Stimulated activated CD4-positive, alpha-beta T cell treated with anti-CD3 and anti-CD28 coated beads, TNF-alpha, amount 100 ng/mL, for 4 hours (primary cell): ENCODE measurements around the gene DDX1.
"Not testable (repeated sequence)": the region's sequence is repeated elsewhere in the genome, so short reads cannot be mapped to it uniquely, and the experiment has no call there.

Experiments used
- DNase-seq, 3 experiments: peaks; one replicate each; pipeline ENCODE4 v3.0.0-alpha.2; 2020; ENCODE audit warnings: low read depth in 3 of 3

The DDX1 gene

DNA sequence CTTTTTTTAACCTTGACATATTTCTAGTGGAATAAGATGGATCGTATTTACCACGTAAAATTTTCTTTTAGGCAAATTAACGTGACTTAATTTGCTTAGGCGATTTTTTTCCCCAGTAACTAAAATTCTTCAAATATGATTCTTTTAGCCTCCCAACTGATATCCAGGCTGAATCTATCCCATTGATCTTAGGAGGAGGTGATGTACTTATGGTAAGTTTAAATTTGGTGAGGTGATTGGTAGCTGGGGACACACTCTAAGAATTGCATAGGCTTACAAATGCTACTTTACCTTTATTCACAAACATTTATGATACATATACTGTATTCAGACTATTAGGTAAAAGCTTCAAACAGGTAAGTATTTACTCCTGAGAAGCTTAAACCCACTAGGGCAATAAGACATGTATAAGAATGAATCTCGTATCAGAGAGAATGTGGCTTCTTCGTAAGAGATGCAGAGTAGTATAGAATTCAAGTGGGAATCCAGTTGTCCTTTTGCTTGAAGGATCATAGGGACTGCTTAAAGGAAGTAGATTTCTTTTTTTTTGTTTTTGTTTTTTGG is 3.8 kb downstream of the DDX1 start:
- no peak for DNase-seq

DNA sequence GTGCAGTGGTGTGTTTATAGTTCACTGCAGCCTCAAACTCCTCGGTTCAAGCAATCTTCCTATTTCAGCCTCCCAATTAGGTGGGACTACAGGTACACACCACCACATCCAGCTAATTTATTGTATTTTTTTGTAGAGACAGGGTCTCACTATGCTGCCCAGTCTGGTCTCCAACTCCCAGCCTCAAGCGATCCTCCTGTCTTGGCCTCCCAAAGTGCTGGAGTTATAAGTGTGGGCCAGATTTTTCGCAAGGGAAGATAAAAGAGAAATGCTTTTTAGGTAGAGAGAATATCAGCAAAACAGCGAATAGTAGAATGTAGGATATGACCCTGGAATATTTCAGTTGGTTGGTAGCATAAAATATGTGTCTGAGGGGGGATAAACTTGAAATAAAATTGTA is 4.3 kb downstream of the DDX1 start:
- no peak for DNase-seq

DNA sequence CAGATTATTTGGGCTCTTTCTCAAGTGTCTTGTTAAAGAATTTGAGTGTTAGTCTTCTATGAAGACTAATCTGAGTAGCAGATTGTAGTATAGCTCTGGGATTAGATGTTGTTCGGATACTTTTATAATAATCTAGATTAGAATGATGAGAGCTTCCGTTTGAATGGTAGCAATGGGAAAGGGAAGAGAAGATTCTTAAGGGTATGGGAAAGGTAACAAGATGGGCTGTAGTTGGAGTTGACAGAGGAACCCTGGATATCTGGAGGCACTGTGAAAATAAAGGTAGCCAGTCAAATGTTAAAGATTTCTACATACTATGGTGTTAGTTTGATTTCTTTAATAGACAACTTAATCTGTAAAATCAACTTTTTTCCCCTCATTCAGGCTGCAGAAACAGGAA is 4.7 kb downstream of the DDX1 start:
- DNase-seq: no peak

GRCh38 chr2:15596968-15597367 is 5.3 kb downstream of the DDX1 start:
- no peak for DNase-seq

DNA sequence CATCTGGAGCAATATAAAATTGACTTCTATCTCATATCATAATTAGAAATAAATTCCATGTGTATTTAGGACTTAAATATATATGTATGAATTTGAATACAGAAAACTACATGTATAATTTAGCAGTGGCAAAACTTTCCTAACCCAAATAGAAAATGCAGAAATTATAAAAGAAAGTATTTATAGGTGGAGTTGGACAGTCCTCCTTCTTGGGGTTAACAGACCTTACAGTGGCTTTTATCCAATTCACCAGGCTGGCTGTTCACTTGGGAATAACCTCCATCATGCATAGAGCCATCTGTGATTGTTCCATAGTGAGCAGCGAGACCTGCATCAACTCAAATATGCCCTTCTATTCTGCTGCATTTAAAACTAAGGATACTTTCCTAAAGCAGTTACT is 8.3 kb downstream of the DDX1 start:
- DNase-seq: no peak

DNA sequence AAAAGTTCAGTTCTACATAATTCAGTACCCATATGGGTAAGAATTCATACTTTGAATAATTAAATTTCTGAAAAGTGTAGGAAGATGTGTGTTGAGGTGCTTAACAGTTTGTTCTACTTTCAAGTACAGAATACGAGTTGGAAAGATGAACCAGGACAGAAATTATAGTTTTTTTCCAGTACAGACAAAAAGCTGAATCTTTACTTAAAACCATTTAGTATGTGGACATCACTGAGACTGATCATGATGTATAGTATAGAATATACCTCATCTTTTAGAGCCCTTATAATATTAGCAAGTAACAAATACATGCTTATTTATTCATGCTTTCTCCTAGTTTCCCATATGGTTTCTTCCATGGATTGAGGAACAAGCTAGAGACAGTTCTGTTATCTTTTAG is 10.0 kb downstream of the DDX1 start:
- no peak for DNase-seq

DNA sequence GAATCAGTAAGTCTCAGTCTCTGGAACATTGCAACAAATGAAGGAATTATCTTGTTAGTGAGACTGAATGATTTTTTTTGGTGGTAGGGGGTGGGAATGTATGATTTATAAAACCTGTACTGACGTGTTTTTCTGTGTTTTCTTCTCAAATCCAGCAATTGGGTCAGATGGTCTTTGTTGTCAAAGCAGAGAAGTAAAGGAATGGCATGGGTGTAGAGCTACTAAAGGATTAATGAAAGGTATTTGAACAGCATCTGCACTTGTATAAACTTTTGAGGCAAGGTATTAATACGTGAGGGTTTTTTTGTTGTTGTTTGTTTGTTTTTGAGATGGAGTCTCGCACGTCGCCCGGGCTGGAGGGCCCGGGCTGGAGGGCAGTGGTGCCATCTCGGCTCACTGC is 10.7 kb downstream of the DDX1 start:
- no peak for DNase-seq

GRCh38 chr2:15603044-15603765 is 11.5 kb downstream of the DDX1 start:
- DNase-seq: no peak

DNA sequence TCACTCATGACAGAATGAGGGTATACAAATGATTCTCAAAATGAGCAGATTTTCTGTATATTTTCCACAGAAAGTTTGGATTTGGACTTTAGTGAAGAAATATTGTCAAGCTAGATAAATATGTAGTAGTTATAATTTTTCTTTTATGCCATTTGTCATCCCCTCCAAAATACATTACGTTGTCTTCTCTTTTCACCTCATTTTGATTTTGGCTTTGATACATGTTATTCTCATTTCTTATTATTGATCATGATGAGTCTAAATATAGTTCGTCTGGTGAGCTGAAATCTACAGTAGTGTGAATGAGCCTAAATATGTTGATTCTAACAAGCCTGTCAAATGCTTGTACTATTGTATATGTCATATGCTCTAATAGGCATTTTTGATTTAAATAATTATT is 12.3 kb downstream of the DDX1 start:
- no peak for DNase-seq

- DNase-seq: no peak
These were observed 14.1 kb downstream of the DDX1 start for GRCh38 chr2:15605721-15606120.

- no peak for DNase-seq
These were observed 15.1 kb downstream of the DDX1 start for GRCh38 chr2:15606481-15607441.

DNA sequence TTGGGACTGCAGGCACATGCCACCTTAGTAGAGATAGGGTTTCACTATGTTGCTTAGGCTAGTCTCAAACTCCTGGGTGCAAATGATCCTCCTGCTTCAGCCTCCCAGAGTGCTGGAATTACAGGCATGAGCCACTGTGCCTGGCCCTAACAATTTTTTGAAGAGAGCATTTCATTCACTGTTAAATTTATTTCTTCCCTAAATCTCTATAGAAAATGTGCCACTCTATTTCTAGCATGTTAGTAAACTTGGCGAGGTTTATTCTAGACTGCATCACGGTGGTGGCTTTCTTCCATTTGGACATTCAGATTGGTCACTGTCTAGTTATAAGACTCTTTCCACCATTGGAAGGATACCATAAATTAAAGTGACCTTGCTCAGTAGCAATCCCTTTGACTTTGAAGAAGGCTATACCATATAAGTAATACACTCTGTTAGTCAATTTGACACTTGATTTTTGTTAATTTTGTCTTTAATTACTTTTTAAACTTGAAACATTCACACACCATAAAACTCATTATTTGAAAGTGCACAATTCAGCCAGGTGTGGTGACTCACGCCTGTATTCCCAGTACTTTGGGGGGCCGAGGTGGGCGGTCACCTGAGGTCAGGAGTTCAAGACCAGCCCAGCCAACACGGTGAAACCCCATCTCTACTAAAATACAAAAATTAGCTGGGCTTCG is 16.2 kb downstream of the DDX1 start:
- no peak for DNase-seq

GRCh38 chr2:15608392-15608761 is 16.7 kb downstream of the DDX1 start:
- no peak for DNase-seq

- DNase-seq: no peak
These were observed 17.8 kb downstream of the DDX1 start for GRCh38 chr2:15609341-15610042.

DNA sequence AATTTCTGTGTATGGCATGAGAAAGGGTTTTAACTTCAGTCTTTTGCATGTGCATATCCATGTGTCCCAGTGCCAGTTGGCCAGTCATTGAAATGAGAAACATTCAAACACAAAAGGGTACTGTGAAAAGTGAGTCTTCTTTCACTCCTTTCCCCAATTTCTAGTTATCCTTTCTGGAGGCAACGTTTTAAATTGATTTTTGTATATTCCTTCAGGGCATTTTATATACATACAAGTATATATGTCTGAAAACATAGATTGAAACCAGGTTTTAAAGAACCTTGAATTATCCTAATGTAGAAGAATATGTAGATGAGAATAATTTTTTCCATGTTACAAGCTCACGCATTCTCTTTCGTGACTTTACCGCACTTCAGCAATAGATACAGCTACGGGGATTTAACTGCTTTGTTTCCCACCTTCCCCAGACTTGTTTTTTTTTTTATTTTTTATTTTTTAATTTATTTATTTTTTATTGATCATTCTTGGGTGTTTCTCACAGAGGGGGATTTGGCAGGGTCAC is 18.8 kb downstream of the DDX1 start:
- DNase-seq: no peak

DNA sequence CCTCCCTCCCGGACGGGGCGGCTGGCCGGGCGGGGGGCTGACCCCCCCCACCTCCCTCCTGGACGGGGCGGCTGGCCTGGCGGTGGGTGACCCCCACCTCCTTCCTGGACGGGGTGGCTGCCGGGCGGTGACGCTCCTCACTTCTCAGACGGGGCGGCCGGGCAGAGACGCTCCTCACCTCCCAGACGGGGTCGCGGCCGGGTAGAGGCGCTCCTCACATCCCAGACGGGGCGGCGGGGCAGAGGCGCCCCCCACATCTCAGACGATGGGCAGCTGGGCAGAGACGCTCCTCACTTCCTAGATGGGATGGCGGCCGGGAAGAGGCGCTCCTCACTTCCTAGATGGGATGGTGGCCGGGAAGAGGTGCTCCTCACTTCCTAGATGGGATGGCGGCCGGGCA is 20.4 kb downstream of the DDX1 start:
- DNase-seq: not testable (repeated sequence)

DNA sequence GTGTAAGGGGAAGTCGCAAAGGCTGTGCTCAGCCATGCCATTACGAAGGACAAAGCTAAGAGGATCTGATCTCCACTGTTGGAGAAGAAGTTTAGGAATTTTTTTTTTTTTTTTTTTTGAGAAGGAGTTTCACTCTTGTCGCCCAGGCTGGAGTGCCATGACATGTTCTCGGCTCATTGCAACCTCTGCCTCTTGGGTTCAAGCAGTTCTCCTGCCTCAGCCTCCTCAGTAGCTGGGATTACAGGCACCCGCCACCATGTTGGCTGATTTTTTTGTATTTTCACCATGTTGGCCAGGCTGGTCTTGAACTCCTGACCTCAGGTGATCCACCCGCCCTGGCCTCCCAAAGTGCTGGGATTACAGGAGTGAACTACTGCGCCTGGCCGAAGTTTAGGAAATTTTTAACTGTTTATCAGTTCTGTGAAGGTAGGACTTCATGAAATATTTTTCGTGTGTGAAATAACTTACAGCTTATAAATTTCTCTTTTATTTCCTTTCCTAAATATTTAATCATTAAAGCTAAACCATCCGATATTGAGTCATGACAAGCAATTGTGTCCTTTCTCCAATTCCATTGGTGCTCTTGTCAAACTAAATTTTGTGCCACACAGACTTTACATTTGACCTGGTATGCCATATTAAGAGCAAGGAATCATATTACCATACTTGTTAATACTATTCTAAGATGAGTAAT is 22.2 kb downstream of the DDX1 start:
- DNase-seq: no peak

- no peak for DNase-seq
These were observed 23.1 kb downstream of the DDX1 start for GRCh38 chr2:15614545-15615300.

- DNase-seq: no peak
These were observed 23.7 kb downstream of the DDX1 start for GRCh38 chr2:15615301-15615920.

DNA sequence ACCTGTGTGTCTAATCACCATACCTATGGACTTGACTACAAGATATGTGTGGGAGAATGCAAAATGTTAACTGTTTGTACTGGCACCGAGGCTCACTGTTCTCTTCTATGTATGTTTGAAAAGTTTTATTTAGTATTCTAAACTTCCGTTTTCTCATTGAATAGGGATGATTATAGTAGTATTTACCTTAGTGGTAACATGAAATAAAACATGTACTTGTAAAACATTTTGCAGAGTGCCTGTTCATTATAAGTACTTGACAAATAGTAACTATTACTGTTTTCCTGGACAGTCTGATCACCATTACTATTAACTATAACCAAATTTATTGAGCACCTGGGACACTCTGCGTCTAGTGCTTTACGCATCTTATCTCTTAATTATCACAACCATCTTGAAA is 24.8 kb downstream of the DDX1 start:
- DNase-seq: no peak
